H9 (cell line): ENCODE measurements around the gene PRKCZ. TPM values are rescaled to one million over a fixed set of nuclear protein-coding genes. Genes with fewer than 3 reads are reported as not detected.

Source experiments
- DNase-seq: peaks from one replicate; pipeline ENCODE4 v3.0.0-alpha.2; 2017
- H2AFZ ChIP-seq: one replicate; pipeline ENCODE4 v1.6.1; 2013; ENCODE audit warnings: mild to moderate bottlenecking, low read length, control low read depth, moderate library complexity
- H2AK5ac ChIP-seq: 2 replicates; pipeline ENCODE4 v1.6.1; 2013; ENCODE audit warnings: low read length, control low read depth, mixed read lengths; ENCODE audit not compliant: insufficient read length
- H2BK120ac ChIP-seq: one replicate; pipeline ENCODE4 v1.6.1; 2013; ENCODE audit warnings: low read depth, mild to moderate bottlenecking, low read length, control low read depth, inconsistent platforms; ENCODE audit not compliant: poor library complexity, severe bottlenecking
- H2BK12ac ChIP-seq: 2 replicates; pipeline ENCODE4 v1.6.1; 2013; ENCODE audit warnings: low read length, control low read depth, mixed read lengths, low read depth; ENCODE audit not compliant: insufficient read length
- H2BK15ac ChIP-seq: 2 replicates; pipeline ENCODE4 v1.6.1; 2013; ENCODE audit warnings: low read depth, low read length, control low read depth
- H2BK20ac ChIP-seq: one replicate; pipeline ENCODE4 v1.6.1; 2013; ENCODE audit warnings: low read depth, mild to moderate bottlenecking, low read length, control low read depth, inconsistent platforms; ENCODE audit not compliant: poor library complexity, severe bottlenecking
- H2BK5ac ChIP-seq: 2 replicates; pipeline ENCODE4 v1.6.1; 2013; ENCODE audit warnings: low read length, control low read depth, mixed read lengths; ENCODE audit not compliant: insufficient read length
- H3K14ac ChIP-seq: 2 replicates; pipeline ENCODE4 v1.6.1; 2013; ENCODE audit warnings: low read length, control low read depth; ENCODE audit not compliant: insufficient read depth
- H3K18ac ChIP-seq: 2 replicates; pipeline ENCODE4 v1.6.1; 2013; ENCODE audit warnings: low read depth, mild to moderate bottlenecking, mixed read lengths, low read length, control low read depth; ENCODE audit not compliant: insufficient read length
- H3K23ac ChIP-seq: 2 replicates; pipeline ENCODE4 v1.6.1; 2013; ENCODE audit warnings: low read length, control low read depth, mixed read lengths, low read depth; ENCODE audit not compliant: insufficient read length
- H3K23me2 ChIP-seq: 2 replicates; pipeline ENCODE4 v1.6.1; 2013; ENCODE audit warnings: low read depth, mild to moderate bottlenecking, mixed read lengths, low read length, control low read depth; ENCODE audit not compliant: insufficient read length, poor library complexity, severe bottlenecking
- H3K27ac ChIP-seq: 2 replicates; pipeline ENCODE4 v1.5.1; 2013; ENCODE audit warnings: low read length, control low read depth, mixed read lengths, low read depth; ENCODE audit not compliant: insufficient read length
- H3K27me3 ChIP-seq: 2 replicates; pipeline ENCODE4 v1.6.1; 2013; ENCODE audit warnings: low read length, control low read depth, inconsistent platforms; ENCODE audit not compliant: insufficient read depth
- H3K4ac ChIP-seq: 2 replicates; pipeline ENCODE4 v1.6.1; 2013; ENCODE audit warnings: low read depth, mild to moderate bottlenecking, control low read depth, inconsistent platforms, low read length, moderate library complexity
- H3K4me1 ChIP-seq: 2 replicates; pipeline ENCODE4 v1.6.1; 2013; ENCODE audit warnings: low read length, control low read depth, inconsistent platforms; ENCODE audit not compliant: insufficient read depth
- H3K4me2 ChIP-seq: 2 replicates; pipeline ENCODE4 v1.6.1; 2013; ENCODE audit warnings: low read length, control low read depth, mixed read lengths; ENCODE audit not compliant: insufficient read length, insufficient read depth
- H3K56ac ChIP-seq: 2 replicates; pipeline ENCODE4 v1.6.1; 2013; ENCODE audit warnings: low read depth, mild to moderate bottlenecking, mixed read lengths, low read length, control low read depth; ENCODE audit not compliant: insufficient read length
- H3K79me1 ChIP-seq: 2 replicates; pipeline ENCODE4 v1.6.1; 2013; ENCODE audit warnings: low read depth, mild to moderate bottlenecking, moderate library complexity, low read length, control low read depth, inconsistent platforms; ENCODE audit not compliant: insufficient read depth, poor library complexity, severe bottlenecking
- H3K79me2 ChIP-seq: 2 replicates; pipeline ENCODE4 v1.6.1; 2013; ENCODE audit warnings: low read length, control low read depth, inconsistent platforms; ENCODE audit not compliant: insufficient read depth
- H3K9ac ChIP-seq: 2 replicates; pipeline ENCODE4 v1.6.1; 2013; ENCODE audit warnings: low read length, control low read depth, mixed read lengths; ENCODE audit not compliant: insufficient read length; ENCODE audit errors: extremely low read depth
- H3K9me3 ChIP-seq: one replicate; pipeline ENCODE4 v1.6.1; 2013; ENCODE audit warnings: low read depth, low read length, inconsistent platforms; ENCODE audit not compliant: control insufficient read depth
- H3T11ph ChIP-seq: one replicate; pipeline ENCODE4 v1.6.1; 2013; ENCODE audit warnings: mild to moderate bottlenecking, low read length, control low read depth, inconsistent platforms
- H4K20me1 ChIP-seq: one replicate; pipeline ENCODE4 v1.6.1; 2013; ENCODE audit not compliant: control insufficient read depth, insufficient read length, insufficient read depth
- H4K5ac ChIP-seq: 2 replicates; pipeline ENCODE4 v1.6.1; 2013; ENCODE audit warnings: low read depth, mild to moderate bottlenecking, mixed read lengths, low read length, control low read depth; ENCODE audit not compliant: insufficient read length
- H4K8ac ChIP-seq: replicated peaks from 2 replicates; pipeline ENCODE4 v1.6.1; 2013; ENCODE audit warnings: low read length, control low read depth, mixed read lengths, low read depth; ENCODE audit not compliant: insufficient read length
- H4K91ac ChIP-seq: 2 replicates; pipeline ENCODE4 v1.6.1; 2013; ENCODE audit warnings: low read depth, mild to moderate bottlenecking, moderate library complexity, mixed read lengths, low read length, control low read depth; ENCODE audit not compliant: insufficient read length
- H3K27ac Mint-ChIP-seq, 3 experiments: 2 replicates in 2 of 3; 3 replicates in 1 of 3; pipeline ENCODE4 v1.8.0; 2020 to 2021; ENCODE audit warnings: mixed read lengths in 3 of 3, mild to moderate bottlenecking in 1 of 3, moderate library complexity in 1 of 3
- H3K27me3 Mint-ChIP-seq: 2 replicates; pipeline ENCODE4 v1.8.0; 2021; ENCODE audit warnings: low read depth, mild to moderate bottlenecking, moderate library complexity, mixed read lengths
- H3K36me3 Mint-ChIP-seq, 3 experiments: 2 replicates in 2 of 3; 3 replicates in 1 of 3; pipeline ENCODE4 v1.8.0; 2020 to 2021; ENCODE audit warnings: low read depth in 3 of 3, mixed read lengths in 3 of 3; ENCODE audit not compliant: insufficient read depth in 1 of 3
- H3K4me1 Mint-ChIP-seq, 2 experiments: 2 replicates each; pipeline ENCODE4 v1.8.0; 2020; ENCODE audit warnings: mixed read lengths in 2 of 2
- H3K4me3 Mint-ChIP-seq, 2 experiments: 2 replicates in 1 of 2; 3 replicates in 1 of 2; pipeline ENCODE4 v1.8.0; 2020 to 2021; ENCODE audit warnings: mild to moderate bottlenecking in 2 of 2, mixed read lengths in 2 of 2, moderate library complexity in 1 of 2
- H3K9me3 Mint-ChIP-seq, 2 experiments: 2 replicates in 1 of 2; 3 replicates in 1 of 2; pipeline ENCODE4 v1.8.0; 2020; ENCODE audit warnings: mild to moderate bottlenecking in 2 of 2, mixed read lengths in 2 of 2, moderate library complexity in 1 of 2
- CTCF ChIP-seq: fragments of 200-600 bp; sonication (generic); conservative IDR thresholded peaks from 3 replicates; pipeline ENCODE4 v1.8.0; 2021; ENCODE audit warnings: antibody characterized with exemption, mild to moderate bottlenecking
- WGBS: extraction: QIAGEN DNeasy Blood & Tissue Kit; methylation state at CpG from one replicate; pipeline ENCODE4 v1.1.7; 2013; ENCODE audit warnings: missing lambda C conversion rate, low lambda C conversion rate, mixed read lengths; ENCODE audit not compliant: insufficient read length; ENCODE audit errors: extremely low coverage; 5-methylcytosine and 5-hydroxymethylcytosine counted together
- total RNA-seq: library from RNA; stranded (reverse); gene quantifications from 2 replicates; pipeline ENCODE4 v1.2.1, GENCODE V29; 2021

The PRKCZ gene
- total RNA-seq, 1 experiment from 2014 or later, result 48.4 TPM

GRCh38 chr1:2073382-2074230 is 23.4 kb downstream of the PRKCZ start:
- no peak overlapping the region for H3K18ac ChIP-seq
- H3K79me2 ChIP-seq, result peaks cover 1% of the 10 kb centered on the region; the same call in 1 of the 2 replicates
- H2BK12ac ChIP-seq, result no peak overlapping the region
- H4K20me1 ChIP-seq, result no peaks in the 10 kb centered on the region
- Mint-ChIP-seq H3K4me1 (peaks cover 2 to 13% of the 10 kb centered on the region in 2 experiments; a peak in 2 of 4 replicates), H3K27me3 (no peaks in the 10 kb centered on the region; the same call in 1 of the 2 replicates), H3K36me3 (peaks cover 24 to 34% (median 27%) of the 10 kb centered on the region in 3 experiments), H3K4me3 (no peak overlapping the region), H3K27ac (peak overlapping the region in 2 of 3 experiments; percentile 55 to 61; a peak in 3 of 7 replicates), H3K9me3 (peaks cover 13 to 15% of the 10 kb centered on the region in 2 experiments)
- no peak overlapping the region for H2BK15ac ChIP-seq
- H3K4me2 ChIP-seq, result no peak overlapping the region
- no peaks in the 10 kb centered on the region for H3K23me2 ChIP-seq
- H2AFZ ChIP-seq, result no peak overlapping the region
- no peak overlapping the region for H3K14ac ChIP-seq
- no peak overlapping the region for H3K56ac ChIP-seq
- no CpG with 5 or more reads among the region's 59 CpGs for WGBS
- no peaks in the 10 kb centered on the region for H3K27me3 ChIP-seq
- H3K4me1 ChIP-seq, result no peaks in the 10 kb centered on the region
- no peak overlapping the region for H2BK20ac ChIP-seq
- no peak overlapping the region for H4K91ac ChIP-seq
- DNase-seq, result no peak
- no peak overlapping the region for H3K27ac ChIP-seq
- no peak overlapping the region for H4K8ac ChIP-seq
- H3T11ph ChIP-seq, result no peak overlapping the region
- H3K9ac ChIP-seq, result no peak overlapping the region
- TF ChIP-seq CTCF, result no peak
- no peaks in the 10 kb centered on the region for H3K79me1 ChIP-seq
- H2BK120ac ChIP-seq, result no peak overlapping the region
- H3K23ac ChIP-seq, result no peak overlapping the region
- H3K4ac ChIP-seq, result no peak overlapping the region
- H4K5ac ChIP-seq, result no peak overlapping the region
- peaks cover 5% of the 10 kb centered on the region for H3K9me3 ChIP-seq
- H2BK5ac ChIP-seq, result no peak overlapping the region
- H2AK5ac ChIP-seq, result no peak overlapping the region
